Measurements from ENCODE around the gene CYP2S1.

DNA sequence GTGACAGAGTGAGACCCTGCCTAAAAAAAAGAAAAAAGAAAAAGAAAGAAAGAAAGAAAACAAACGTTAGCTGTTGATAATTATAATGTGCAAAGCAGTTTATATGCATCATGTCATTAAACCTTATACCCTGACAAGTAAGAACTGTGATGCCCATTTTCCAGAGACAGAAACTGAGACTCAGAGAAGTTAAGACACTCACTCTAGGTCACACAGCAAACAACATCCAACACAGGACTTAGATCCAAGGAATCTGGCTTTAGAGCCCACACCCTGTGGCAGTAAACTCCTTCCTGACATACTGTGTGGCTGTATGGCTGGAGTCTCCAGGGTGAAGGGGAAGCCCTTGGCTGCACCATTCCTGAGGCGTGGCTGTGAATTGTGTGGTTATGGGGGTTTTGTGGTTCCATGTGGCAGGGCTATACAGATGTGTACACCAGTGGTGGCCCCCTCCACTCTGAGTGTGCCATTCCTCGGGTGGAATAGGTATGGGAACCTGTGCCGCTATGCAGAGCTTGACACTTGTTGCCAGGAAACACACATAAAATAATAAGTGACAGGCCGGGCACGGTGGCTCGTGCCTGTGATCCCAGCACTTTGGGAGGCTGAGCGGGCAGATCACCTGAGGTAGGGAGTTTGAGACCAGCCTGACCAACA, 41.6 kb downstream of the CYP2S1 start:
- no peak for TF ChIP-seq POLR2A (IDR thresholded peaks at IDR 0.05)
- TF ChIP-seq, protein P1, sequence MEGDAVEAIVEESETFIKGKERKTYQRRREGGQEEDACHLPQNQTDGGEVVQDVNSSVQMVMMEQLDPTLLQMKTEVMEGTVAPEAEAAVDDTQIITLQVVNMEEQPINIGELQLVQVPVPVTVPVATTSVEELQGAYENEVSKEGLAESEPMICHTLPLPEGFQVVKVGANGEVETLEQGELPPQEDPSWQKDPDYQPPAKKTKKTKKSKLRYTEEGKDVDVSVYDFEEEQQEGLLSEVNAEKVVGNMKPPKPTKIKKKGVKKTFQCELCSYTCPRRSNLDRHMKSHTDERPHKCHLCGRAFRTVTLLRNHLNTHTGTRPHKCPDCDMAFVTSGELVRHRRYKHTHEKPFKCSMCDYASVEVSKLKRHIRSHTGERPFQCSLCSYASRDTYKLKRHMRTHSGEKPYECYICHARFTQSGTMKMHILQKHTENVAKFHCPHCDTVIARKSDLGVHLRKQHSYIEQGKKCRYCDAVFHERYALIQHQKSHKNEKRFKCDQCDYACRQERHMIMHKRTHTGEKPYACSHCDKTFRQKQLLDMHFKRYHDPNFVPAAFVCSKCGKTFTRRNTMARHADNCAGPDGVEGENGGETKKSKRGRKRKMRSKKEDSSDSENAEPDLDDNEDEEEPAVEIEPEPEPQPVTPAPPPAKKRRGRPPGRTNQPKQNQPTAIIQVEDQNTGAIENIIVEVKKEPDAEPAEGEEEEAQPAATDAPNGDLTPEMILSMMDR (IDR thresholded peaks at IDR 0.05): no peak
